ENCODE results near the gene BUD23.
"Not testable (repeated sequence)": the region's sequence is repeated elsewhere in the genome, so short reads cannot be mapped to it uniquely, and the experiment has no call there.

Gene BUD23, protein sequence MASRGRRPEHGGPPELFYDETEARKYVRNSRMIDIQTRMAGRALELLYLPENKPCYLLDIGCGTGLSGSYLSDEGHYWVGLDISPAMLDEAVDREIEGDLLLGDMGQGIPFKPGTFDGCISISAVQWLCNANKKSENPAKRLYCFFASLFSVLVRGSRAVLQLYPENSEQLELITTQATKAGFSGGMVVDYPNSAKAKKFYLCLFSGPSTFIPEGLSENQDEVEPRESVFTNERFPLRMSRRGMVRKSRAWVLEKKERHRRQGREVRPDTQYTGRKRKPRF

DNA sequence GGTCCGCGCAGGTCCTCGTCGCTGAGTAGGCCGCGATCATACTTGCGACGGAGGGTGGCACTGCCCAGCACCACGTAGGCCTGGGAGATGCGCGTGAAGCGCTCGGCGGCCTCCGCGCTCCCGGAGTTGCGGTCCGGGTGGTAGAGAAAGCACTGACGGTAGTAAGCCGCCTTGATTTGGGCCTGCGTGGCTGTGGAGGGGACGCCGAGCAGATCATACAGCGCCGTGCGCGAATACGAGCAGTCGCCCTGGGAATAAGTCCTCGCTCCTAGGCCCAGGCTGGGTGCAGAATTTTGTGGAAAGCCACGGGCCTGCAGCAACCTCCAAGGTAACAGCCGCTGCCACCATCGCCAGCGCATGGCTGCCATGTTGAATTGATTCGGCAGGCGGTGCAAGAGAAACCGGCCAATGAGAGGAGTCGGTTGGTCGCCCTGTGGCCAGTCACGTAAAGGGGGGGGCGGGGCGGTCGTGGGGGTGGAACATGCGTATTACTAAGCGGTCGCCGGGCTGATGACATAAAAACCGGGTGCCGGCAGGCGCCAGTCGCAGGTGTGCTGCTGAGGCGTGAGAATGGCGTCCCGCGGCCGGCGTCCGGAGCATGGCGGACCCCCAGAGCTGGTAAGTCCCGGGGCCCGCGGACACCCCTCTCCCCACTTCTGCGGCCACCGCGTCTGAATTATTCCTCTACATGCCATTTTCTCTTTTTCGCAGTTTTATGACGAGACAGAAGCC is at the start of gene BUD23, which contains the start of gene DNAJC30:
BUD23 (plus strand) TSS at position 542 of the 732 bp plus-strand sequence; CDS start at position 571, 29 bp downstream.
DNAJC30 (minus strand) TSS at position 398 of the 732 bp plus-strand sequence; CDS start at position 368, 30 bp downstream.
- DNase-seq (ENCODE audit: low read depth): peak; percentile 94

DNA sequence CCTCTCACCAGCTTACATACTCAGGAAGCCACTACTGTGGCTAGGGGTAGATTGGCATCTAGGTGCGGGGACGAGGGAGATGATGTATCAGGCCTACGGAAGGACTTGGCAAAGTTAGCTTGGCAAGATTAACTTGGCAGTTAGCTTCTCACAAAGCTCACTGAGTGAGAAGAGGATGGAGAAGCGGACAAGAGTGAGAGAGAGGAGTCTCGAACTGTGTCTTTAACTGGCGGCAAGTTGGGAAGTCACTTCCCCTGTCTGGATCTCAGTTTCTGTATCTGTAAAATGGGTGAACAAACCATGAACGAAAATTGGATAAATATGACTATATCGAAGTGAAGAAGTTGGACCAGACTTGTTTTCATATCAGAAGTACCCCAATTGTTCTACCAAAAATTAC is 49.6 kb upstream of the BUD23 start:
- DNase-seq (ENCODE audit: low read depth): no peak

DNA sequence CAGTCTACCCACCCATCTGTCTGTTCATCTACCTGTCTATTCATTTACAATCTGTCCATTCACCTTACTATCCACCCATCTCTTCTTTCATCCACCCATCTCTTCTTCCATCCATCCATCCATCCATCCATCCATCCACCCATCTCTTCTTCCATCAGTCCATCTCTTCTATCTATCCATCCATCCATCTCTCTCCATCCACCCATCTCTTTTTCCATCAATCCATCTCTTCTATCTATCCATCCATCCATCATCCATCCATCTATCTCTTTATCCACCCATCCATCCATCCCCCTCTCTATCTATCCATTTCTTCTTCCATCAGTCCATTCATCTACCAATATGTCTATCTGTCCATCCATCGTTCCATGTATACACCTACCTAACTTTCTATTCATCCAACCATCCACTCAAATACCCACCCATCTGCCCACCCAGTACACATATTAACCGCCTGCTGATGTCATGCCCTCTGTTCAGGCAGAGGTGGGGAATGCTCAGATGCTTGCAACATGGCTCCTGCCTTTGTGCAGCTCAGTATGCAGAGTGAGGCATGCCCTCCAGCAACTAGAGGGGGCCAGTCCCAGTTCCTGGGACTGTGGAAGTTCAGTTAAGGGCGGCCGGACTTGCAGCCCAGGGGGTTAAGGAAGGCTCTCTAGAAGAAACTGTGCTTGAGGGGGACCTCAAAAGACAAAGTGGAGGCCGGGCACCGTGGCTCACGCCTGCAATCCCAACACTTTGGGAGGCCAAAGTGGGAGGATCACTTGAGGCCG is 47.8 kb upstream of the BUD23 start:
- DNase-seq (ENCODE audit: low read depth): no peak

DNA sequence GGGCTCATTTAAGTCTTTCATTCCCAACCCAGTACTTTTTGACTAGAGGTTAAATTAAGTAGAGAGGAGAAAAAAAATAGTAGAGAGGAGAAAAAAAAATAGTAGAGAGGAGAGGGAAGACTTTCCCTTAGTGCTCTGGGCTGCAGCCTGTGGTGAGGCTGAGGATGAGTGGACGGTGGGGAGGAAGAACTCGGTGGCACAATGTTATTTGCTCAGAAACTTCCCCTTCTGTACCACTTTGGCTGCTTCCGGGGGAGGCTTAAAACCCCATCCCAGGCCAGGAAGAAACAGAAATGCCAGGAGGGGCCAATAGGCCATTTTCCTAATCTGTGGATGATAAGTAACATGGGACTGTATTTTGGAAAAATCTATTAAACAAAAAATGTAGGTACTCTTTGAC is 44.5 kb upstream of the BUD23 start:
- no peak for DNase-seq (ENCODE audit: low read depth)

DNA sequence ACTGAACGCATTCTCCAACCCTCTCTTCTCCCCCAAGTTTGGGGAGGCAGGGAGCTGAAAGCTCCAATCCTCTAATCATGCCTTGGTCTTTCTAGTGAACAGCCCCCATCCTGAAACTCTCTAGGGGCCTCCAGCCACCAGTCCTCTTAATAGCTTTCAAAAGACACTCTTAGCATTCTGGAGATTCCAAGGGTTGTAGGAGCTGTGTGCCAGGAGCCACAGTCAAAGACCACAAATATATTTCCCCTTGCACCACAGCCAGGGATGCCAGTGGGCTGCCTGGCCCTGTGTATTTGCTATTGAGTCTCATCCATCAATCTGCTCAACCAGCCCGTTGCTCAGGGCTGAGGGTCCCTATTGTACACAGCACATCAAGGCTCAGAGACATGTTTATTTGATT is 40.6 kb upstream of the BUD23 start:
- DNase-seq (ENCODE audit: low read depth): no peak

DNA sequence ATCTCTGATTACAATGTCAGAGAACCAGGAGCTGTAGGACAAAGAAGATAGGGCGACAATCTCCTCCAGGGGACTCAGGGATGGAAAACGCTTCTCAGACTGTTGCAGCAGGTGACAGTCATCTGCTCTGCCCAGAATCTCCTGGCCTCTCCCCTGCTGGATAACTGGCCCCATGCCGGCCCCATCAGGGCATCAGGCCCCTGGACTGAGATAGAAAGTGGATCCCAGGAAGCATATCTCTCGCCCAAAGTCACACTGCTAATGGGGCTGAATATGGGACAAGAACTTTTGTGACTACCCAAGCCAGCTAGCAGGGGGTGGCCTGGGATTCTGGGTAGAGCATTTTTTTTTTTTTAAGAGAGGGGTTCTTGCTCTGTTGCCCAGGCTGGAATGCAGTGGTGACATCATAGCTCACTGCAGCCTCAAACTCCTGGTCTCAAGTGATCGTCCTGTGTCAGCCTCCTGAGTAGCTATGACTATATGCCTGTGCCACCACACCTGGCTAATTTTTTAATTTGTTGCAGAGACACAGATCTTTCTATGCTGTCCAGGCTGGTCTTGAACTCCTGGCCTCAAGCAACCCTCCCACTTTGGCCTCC is 38.6 kb upstream of the BUD23 start:
- DNase-seq (ENCODE audit: low read depth): no peak

DNA sequence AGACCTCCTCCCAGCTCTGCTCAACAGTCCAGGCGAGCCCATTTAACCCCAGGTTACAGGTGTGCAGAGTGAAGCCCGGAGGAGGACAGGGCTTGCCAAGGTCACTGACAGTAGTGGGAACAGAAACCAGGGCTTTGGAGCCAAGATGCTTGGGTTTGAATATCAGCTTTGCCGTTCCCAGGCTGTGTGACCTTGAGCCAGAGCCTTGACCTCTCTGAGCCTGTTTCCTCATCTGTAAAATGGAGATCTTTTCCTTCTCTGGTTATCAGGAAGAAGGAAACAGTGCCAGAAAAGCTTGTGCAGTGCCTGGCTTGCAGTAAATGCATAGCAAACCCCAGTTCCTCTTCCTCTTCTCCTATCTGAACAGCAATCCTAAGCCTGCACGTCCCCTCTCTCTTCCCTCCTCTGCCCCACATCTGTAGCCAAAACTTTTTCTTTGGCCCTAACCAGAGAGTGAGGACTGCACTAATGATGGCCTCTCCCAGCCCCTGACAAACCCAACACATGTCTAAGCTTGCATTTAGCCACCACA is 37.7 kb upstream of the BUD23 start:
- DNase-seq (ENCODE audit: low read depth): no peak

DNA sequence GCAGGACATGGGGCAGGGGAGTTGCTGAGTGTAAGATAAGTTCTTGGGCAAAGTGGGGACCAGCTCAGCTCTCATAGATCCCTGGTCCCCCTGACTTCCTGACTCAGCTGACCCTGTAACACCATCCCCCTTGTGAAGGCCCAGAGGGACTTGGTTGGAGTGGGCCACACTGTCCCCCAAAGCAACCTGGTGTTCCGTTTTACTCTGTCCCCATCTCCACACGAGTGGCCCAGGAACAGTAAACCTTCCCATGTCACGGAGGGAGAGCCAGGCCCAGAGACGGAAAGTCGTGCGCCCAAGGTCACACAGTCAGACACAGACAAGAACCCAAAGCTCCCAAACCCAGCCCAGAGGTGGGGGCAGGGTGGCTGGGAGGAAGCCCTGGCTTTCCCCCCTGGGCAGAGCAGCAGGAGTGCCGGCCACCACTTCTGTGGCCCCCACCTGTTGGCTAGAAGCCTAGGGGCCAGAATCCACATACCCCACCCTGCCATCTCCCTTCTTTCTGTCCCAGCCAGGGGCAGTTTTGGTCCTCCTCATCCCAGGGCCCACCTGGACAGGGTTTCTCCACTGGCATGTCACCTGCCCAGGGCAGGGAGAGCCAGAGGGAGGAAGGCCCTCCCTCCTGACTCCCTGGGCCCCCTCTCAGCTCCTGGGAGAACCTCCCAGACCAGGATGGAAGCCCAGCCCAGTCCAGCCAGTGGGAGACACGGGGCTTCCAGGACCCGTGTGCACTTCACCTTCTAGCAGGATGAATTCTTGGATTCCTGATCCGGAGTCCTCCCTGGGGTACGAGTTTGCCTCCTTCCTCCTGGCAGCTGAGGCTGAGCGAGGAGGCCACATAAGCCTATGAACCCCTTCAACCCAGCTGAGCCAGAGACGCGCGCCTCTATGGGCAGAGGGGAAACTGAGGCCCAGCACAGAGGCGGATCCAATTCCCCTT is 36.3 kb upstream of the BUD23 start:
- no peak for DNase-seq (ENCODE audit: low read depth)

DNA sequence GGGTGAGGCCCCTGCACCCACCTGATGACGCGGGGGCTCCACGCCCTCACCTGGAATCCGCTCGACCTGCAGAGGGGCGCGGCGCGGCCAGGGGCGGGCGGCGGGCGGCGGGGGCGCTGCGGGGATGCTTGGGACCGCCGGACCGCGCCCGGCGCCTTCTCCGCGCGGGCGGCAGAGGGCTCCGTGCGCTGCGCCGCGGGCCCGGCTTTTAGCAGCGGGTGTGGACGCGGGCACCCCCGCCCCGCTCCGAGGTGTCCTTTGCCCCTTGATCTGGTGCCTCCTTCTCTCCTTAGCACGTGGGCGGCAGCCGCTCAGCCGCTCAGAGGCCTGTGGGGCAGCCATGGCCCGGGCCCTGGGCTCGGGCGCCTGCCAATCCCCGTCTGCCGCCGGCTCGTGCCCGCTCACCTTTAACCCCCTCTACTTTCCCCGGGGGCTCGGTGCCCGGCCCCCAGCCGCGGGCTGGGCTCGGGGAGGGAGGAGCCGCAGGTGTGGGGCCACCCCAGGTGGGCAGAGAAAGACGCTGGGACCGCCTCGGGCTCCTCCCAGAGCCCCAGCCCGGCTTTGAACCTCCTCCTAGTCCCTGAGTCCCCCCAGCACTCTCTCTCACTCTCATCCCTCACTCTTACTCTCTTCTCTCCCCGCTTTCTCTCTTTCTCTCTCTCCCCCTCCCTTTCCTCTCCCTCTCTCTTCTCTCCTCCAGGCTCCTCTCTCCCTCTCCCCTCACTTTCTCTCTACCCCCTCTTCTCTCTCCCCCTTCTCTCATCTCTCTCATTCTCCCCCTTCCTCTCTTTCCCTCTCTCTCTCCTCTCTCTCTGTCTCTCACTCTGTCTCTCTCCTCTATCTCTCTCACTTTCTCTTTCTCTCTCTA is 35.4 kb upstream of the BUD23 start:
- no peak for DNase-seq (ENCODE audit: low read depth)

DNA sequence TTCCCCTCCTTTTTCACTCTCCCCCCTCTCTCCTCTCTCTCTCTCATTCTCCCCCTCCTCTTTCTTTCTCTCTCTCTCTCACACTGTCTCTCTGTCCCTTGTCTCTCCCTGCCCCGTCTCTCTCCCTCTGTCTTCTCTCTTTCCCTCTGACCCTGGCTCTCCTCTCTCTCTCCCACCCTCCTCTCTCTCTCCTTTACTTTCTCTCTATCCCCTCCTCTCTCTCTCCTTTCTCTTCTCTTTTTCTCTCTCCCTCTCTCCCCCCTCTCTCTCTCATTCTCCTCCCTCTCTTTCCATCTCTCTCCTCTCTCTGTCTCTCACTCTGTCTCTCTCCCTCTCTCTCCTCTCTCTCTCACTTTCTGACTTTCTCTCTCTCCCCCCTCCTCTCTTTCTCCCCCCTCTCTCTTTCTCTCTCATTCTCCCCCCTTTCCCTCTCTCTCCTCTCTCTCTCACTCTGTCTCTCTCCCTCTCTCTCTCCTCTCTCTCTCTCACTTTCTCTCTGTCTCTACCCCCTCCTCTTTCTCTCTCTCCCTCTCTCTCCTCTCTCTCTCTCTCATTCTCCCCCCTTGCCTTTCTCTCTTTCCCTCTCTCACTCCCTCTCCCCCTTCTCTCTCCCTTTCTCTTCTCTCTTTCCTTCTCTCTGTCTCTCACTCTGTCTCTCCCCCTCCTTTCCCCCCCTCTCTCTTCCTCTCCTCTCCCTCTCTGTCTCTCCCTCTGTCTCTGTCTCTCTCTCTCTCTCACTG is 34.6 kb upstream of the BUD23 start:
- no peak for DNase-seq (ENCODE audit: low read depth)

DNA sequence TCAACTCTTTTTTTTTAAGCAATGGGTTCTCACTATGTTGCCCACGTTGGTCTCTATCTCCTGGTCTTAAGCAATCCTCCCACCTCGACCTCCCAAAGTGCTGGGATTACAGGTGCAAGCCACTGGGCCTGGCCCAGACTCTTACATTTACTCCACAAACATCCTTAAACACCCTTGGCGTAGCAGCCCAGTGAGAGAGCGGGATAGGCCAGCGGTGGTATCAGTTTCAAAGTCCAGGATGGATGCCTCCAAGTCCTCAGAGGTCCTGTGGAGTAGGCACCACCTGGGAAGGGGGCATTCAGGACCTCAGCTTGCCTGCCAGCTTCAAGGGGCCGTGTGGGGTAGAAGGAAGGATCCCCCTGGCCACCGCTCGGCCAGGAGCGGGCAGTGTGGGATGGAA is 33.8 kb upstream of the BUD23 start:
- DNase-seq (ENCODE audit: low read depth): no peak

DNA sequence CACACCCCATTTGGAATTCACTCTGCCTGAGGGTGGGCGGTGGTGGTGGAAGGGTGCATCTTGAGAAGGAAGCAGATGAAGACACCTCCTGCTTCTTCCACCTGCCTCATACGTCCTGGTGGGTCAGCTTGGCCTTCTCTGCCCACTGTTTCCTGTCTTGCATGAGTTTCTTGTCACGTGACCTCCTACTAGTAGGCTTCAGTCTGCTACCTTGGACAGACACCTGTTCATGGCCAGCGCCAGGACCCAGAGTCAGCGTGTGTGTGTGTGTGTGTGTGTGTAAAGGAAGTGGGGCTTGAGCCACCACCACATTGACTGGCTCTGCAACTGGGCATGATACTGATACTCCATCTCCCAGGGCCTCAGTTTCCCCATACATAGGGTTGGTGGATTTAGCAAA is 32.9 kb upstream of the BUD23 start:
- no peak for DNase-seq (ENCODE audit: low read depth)

DNA sequence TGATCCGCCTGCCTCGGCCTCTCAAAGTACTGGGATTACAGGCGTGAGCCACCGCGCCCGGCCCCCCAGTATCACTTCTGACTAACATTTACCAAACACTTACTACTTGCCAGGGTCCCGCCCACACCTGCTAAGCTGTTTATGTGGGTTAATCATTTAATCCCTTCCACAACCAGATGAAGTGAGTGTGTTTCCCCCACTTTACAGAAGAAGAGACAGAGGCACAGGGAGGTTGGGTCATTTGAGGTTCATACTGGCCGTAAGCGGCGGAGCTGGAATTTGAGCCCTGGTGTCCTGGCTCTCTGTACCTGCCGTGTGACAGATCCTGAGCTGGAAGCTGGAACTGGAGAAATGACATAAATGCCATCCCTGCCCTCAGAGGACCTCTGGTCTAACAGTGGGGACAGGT is 30.9 kb upstream of the BUD23 start:
- DNase-seq (ENCODE audit: low read depth): no peak

DNA sequence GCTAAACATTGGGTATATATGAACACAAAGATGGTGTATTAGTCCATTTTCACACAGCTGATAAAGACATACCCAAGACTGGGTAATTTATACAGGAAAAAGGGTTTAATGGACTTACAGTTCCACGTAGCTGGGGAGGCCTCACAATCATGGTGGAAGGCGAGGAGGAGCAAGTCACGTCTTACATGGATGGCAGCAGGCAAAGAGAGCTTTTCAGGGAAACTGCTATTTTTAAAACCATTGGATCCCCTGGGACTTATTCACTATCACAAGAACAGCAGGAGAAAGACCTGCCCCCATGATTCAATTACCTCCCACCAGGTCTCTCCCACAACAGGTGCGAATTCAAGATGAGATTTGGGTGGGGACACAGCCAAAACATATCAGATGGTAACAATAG is 28.1 kb upstream of the BUD23 start:
- not testable (repeated sequence) for DNase-seq (ENCODE audit: low read depth)

DNA sequence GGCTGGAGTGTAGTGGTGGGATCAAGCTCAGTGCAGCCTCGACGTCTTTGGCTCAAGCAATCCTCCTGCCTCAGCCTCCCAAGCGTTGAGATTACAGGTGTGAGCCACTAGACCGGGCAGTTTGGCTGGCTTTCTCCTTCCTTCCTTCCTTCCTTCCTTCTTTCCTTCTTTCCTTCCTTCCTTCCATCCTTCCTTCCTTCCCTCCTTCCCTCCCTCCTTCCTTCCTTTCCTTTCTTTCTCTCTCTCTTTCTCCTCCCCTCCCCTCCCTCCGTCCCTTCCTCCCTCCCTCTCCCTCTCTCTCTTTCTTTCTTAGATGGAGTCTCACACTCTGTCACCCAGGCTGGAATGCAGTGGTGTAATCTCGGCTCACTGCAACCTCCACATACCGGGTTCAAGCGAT is 23.4 kb upstream of the BUD23 start:
- no peak for DNase-seq (ENCODE audit: low read depth)

DNA sequence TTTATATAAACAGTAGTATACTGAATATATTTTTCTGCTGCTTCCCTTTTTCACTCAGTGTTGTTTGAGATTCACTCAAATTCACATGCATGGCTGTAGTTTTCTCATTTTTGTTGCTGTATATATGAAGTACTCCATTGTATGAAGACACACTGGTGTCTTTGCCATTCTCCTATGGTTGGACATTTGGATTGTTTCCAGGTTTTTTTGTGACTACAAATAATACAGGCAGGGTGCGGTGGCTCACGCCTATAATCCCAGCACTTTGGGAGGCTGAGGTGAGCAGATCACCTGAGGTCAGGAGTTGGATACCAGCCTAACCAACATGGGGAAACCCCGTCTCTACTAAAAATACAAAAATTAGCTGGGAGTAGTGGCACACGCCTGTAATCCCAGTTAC is 22.8 kb upstream of the BUD23 start:
- not testable (repeated sequence) for DNase-seq (ENCODE audit: low read depth)

DNA sequence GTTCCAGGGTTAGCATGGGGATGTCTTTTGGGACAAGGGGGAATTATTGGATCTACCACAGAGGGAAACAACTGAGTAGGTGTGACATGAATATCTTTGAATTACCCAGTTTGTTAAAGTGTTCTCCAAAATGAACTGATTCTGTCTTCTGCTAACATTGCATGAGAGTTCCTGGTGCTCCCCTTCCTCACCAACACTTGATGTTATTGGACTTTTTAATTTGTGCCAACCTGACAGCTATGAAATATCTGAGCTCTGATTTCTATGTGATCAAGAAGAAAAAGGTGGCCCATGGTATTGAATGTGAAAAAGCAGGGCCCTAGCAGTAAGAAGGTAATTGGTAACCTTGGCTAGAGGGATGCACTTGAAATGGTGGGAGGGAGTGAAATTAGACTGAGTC is 20.4 kb upstream of the BUD23 start:
- DNase-seq (ENCODE audit: low read depth): no peak

DNA sequence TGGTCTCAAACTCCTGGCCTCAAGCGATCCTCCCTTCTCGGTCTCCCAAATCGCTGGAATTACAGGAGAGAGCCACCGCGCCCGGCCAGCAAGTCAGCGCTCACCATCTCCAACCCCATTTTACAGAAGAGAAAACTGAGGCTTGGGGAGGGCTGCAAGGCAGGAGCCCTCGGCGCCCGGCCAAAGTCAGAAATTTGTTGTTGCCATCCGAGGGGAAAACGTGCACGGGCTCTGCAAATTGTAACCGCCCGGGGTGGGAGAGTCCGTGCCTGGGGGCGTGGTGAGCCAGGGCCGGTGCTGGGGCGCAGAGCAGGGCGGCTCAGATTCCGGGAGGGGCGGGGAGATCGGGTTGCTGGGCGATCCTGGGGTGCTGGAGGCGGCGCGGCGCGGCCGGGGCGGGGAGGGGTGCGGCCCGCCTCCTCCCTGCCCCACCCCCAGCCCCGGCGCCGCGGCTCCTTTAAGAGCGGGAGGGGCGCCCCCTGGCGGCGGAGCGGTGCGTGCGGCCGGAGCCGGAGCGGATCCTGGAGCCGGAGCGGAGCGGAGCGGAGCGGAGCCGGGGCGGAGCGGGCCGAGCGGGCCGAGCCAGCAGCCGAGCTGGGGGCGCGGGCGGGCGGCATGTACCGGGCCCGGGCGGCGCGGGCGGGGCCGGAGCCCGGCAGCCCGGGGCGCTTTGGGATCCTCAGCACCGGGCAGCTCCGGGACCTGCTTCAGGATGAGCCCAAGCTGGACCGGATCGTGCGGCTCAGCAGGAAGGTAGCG is 15.9 kb upstream of the BUD23 start, which contains the start of gene VPS37D:
VPS37D (plus strand) TSS at position 488 of the 759 bp plus-strand sequence; CDS start at position 616, 128 bp downstream.
- DNase-seq (ENCODE audit: low read depth): peak; percentile 97
